Nephron progenitor cell (in vitro differentiated cells): ENCODE measurements around the gene BANP.
"Not testable (repeated sequence)": the region's sequence is repeated elsewhere in the genome, so short reads cannot be mapped to it uniquely, and the experiment has no call there.

Source experiments
- DNase-seq: peaks from one replicate; pipeline ENCODE4 v3.0.0; 2021
- H3K27ac Mint-ChIP-seq: 2 replicates; pipeline ENCODE4 v1.8.0; 2021; ENCODE audit warnings: mild to moderate bottlenecking, moderate library complexity, mixed read lengths
- H3K27me3 Mint-ChIP-seq: 2 replicates; pipeline ENCODE4 v1.8.0; 2021; ENCODE audit warnings: mild to moderate bottlenecking, low read depth, mixed read lengths; ENCODE audit not compliant: poor library complexity
- H3K36me3 Mint-ChIP-seq: 2 replicates; pipeline ENCODE4 v1.8.0; 2021; ENCODE audit warnings: low read depth, mixed read lengths
- H3K4me1 Mint-ChIP-seq: 2 replicates; pipeline ENCODE4 v1.8.0; 2021; ENCODE audit warnings: mixed read lengths
- H3K4me3 Mint-ChIP-seq: 2 replicates; pipeline ENCODE4 v1.8.0; 2021; ENCODE audit warnings: mild to moderate bottlenecking, moderate library complexity, mixed read lengths
- H3K9me3 Mint-ChIP-seq: 2 replicates; pipeline ENCODE4 v1.8.0; 2021; ENCODE audit warnings: mild to moderate bottlenecking, moderate library complexity, mixed read lengths
- CTCF ChIP-seq: fragments of 200-600 bp; sonication (generic); IDR thresholded peaks from 2 replicates; pipeline ENCODE4 v1.5.0; 2021; ENCODE audit warnings: antibody characterized with exemption

Gene BANP

DNA sequence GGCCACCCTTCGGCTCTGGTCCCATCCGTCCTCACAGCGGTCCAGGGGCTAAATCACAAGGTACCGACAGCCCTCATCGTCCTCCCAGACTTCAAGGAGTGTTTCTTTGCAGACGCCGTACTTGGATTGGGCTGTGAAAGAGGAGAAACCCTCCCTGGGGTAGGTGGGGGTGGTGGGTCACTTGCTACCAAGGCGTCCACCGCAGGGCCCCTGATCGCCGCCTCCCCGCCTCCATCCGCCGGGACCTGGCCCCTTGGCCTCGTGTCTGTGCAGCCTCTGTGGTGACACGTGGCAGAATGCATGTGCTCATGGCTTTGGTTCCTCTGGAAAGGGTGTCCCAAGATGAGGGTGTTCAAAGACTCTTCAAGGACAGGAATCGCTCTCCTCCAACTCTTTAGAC lies 151.4 kb downstream of the BANP start:
- H3K4me3 Mint-ChIP-seq: no peak overlapping the region
- no peak overlapping the region for H3K27ac Mint-ChIP-seq
- H3K9me3 Mint-ChIP-seq: peaks cover 9% of the 10 kb centered on the region
- H3K27me3 Mint-ChIP-seq: peaks cover 41% of the 10 kb centered on the region
- no peaks in the 10 kb centered on the region for H3K36me3 Mint-ChIP-seq
- no peak for TF ChIP-seq CTCF
- peaks cover 44% of the 10 kb centered on the region for H3K4me1 Mint-ChIP-seq
- no peak for DNase-seq

GRCh38 chr16:88103011-88103410 lies 151.8 kb downstream of the BANP start:
- no peak overlapping the region for H3K4me3 Mint-ChIP-seq

DNA sequence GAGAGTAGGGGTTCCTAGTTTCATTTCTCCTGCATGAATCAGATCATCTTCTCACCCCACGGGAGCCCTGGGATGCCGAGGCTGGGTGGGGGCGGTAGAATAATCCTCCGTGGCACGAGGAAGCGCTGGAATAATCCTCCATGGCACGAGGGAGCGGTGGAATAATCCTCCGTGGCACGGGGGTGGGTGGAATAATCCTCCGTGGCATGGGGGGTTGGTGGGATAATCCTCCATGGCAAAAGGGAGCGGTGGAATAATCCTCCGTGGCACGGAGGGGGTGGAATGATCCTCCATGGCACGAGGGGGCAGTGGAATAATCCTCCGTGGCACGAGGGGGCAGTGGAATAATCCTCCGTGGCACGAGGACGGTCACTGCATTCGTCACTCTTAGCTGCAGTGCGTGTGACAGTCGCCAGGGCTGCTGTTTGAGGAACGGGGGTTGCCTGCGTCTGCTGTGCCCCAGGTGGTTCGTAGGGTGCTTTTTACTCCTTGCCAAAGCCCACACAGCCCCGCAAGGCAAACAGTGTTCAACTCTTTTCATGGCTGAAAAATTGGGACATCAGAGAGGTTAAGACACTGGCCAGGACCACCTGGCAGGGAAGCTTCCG lies 152.5 kb downstream of the BANP start:
- H3K27me3 Mint-ChIP-seq: peaks cover 33% of the 10 kb centered on the region
- H3K4me1 Mint-ChIP-seq: peaks cover 41% of the 10 kb centered on the region
- no peak overlapping the region for H3K27ac Mint-ChIP-seq
- DNase-seq: no peak
- TF ChIP-seq CTCF: no peak
- no peaks in the 10 kb centered on the region for H3K9me3 Mint-ChIP-seq
- no peak overlapping the region for H3K4me3 Mint-ChIP-seq
- no peaks in the 10 kb centered on the region for H3K36me3 Mint-ChIP-seq

More at GRCh38 chr16:88103011-88103410, 151.8 kb downstream of the BANP start:
- Mint-ChIP-seq H3K9me3 (peaks cover 5% of the 10 kb centered on the region), H3K36me3 (no peaks in the 10 kb centered on the region), H3K27me3 (peaks cover 39% of the 10 kb centered on the region), H3K27ac (no peak overlapping the region), H3K4me1 (peaks cover 44% of the 10 kb centered on the region)
- no peak for TF ChIP-seq CTCF
- no peak for DNase-seq

DNA sequence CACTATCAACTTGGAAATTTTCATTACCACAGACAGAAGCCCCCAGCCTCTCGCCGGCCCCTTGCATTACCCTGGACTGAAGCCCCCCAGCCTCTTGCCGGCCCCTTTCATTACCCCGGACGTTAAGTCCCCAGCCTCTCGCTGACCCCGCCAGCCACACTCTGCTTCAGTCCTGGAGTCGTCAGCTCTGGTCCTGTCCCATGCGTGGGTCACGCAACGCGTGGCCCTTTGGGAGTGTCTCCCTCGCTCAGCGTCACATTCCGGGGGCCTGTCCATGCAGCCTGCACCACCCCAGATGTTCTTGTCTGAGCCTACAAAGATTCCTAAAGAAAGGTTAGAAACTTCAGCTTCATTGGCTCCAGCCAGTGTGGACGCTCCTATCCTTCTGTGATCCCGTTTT lies 153.1 kb downstream of the BANP start:
- Mint-ChIP-seq H3K4me1 (peaks cover 34% of the 10 kb centered on the region), H3K27me3 (peaks cover 26% of the 10 kb centered on the region)
- DNase-seq, H3K4me3 Mint-ChIP-seq, H3K36me3 Mint-ChIP-seq, H3K9me3 Mint-ChIP-seq, H3K27ac Mint-ChIP-seq: not testable (repeated sequence)

DNA sequence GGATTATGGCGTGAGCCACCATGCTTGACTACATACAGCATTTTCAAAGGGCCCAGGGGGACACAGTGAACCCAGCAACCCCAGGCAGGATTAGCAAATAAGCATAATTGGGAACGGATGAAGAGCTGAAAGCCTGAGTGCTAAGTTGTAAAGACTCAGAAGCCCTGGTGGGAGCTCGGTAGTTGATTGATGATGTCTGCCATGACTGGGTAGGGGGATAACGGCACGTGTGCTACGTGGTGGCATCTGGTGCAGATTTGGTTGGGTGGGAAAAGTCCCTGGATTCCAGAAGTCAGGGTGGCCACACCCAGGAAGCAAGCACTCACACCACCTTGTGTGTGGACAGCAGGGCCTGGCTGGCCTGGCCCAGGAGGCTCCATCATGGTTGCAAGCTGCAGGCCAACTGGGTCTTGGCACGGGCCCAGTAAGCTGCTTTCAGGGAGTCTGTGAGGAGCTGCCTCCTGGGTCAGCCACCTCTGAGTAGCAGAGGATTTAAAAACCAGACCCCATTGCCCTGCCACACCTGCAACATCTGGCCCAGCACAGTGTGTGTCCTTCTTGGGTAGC lies 154.4 kb downstream of the BANP start:
- H3K4me3 Mint-ChIP-seq, H3K9me3 Mint-ChIP-seq: not testable (repeated sequence)
- peaks cover 14% of the 10 kb centered on the region for H3K27me3 Mint-ChIP-seq

GRCh38 chr16:88106566-88106965 lies 155.3 kb downstream of the BANP start:
- not testable (repeated sequence) for H3K4me3 Mint-ChIP-seq, H3K27ac Mint-ChIP-seq, H3K36me3 Mint-ChIP-seq, DNase-seq, H3K9me3 Mint-ChIP-seq, H3K27me3 Mint-ChIP-seq
- peaks cover 33% of the 10 kb centered on the region for H3K4me1 Mint-ChIP-seq

More for the DNA sequence above, 154.4 kb downstream of the BANP start:
- not testable (repeated sequence) for DNase-seq, H3K36me3 Mint-ChIP-seq, H3K27ac Mint-ChIP-seq
- H3K4me1 Mint-ChIP-seq: peaks cover 36% of the 10 kb centered on the region

DNA sequence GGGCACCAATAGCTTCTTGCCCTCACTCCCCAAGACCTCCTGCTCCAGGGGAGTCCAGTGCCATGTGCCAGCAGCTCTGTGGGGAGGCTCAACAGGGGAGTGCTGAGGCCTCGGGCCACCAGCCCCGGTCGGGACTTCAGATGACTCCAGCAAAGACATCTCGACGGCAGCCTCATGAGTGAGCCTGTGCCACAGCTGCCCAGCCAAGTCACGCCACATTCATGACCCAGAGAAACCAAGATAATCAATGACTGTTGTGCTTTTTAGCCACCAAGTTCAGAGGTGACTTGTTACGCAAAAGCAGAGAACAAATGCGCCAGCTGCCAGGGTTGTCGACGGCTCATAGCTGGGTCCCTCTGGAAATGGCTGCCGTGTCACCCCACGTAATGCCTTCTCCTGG lies 157.5 kb downstream of the BANP start:
- no peak overlapping the region for H3K27ac Mint-ChIP-seq
- no peak overlapping the region for H3K4me3 Mint-ChIP-seq
- H3K4me1 Mint-ChIP-seq: peaks cover 29% of the 10 kb centered on the region
- peaks cover 3% of the 10 kb centered on the region for H3K9me3 Mint-ChIP-seq
- peaks cover 7% of the 10 kb centered on the region for H3K27me3 Mint-ChIP-seq
- H3K36me3 Mint-ChIP-seq: no peaks in the 10 kb centered on the region
- DNase-seq: no peak
- no peak for TF ChIP-seq CTCF

DNA sequence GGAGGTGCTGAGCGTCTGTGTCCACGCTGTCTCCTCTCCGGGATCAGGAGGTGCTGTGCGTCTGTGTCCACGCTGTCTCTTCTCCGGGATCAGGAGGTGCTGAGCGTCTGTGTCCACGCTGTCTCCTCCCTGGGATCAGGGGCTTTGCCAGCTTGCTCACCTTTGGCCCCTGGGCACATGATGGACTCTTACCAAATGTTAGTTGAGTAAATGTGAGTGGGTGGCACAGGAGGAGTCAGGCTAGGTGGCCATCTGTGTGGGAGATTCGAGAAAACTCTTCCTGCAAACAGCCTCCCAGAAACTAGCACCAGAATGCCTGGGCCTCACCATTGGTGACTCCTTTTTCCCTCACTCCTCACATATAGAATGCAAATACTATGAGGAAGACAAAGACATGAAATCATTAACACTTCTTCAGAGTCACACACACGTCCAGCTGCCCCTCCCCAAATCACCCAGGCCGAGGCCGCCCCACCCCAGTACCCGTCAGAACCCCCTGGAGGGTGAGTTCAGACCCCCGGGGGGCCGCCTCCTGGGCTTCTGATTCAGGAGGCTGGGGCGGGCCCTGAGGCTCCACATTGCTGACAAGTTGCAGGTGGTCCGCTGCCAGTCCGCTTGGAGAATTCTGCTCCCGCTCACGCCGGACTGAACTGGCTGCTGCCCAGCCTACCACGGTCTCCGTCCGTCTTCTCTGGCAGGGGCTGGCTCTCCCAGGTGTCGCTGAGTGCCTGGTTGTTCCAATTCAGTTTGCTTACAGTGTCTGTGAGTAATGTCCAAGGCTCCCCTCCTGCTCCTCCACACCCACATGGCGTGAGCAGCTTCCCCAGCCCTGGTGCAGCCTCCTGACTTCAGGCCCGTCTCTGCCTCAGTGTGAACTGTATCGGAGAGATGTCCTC lies 158.7 kb downstream of the BANP start:
- peaks cover 30% of the 10 kb centered on the region for H3K4me1 Mint-ChIP-seq
- not testable (repeated sequence) for DNase-seq, H3K27me3 Mint-ChIP-seq, H3K4me3 Mint-ChIP-seq, H3K27ac Mint-ChIP-seq, H3K36me3 Mint-ChIP-seq, H3K9me3 Mint-ChIP-seq

GRCh38 chr16:88110875-88111494 lies 159.8 kb downstream of the BANP start:
- not testable (repeated sequence) for H3K4me3 Mint-ChIP-seq, DNase-seq, H3K9me3 Mint-ChIP-seq, H3K36me3 Mint-ChIP-seq, H3K27me3 Mint-ChIP-seq
- H3K4me1 Mint-ChIP-seq: peaks cover 35% of the 10 kb centered on the region
- H3K27ac Mint-ChIP-seq: peak overlapping the region; percentile 24

DNA sequence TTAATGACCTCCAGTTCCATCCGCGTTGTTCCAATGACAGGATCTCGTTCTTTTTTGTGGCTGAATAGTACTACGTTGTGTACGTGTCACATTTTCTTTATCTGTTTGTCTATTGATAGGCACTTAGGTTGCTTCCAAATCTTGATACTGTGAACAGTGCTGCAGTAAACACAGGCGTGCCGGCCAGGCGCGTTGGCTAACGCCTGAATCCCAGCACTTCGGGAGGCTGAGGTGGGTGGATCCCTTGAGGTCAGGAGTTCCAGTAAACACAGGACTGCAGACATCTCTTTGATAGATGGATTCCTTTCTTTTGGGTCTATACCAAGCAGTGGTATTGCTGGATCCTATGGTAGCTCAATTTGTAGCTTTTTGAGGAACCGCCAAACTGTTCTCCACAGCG lies 160.7 kb downstream of the BANP start:
- peak overlapping the region; percentile 8 for H3K27ac Mint-ChIP-seq

More for the DNA sequence above, 160.7 kb downstream of the BANP start:
- not testable (repeated sequence) for H3K4me3 Mint-ChIP-seq, DNase-seq, H3K9me3 Mint-ChIP-seq, H3K36me3 Mint-ChIP-seq
- Mint-ChIP-seq H3K4me1 (peaks cover 44% of the 10 kb centered on the region), H3K27me3 (peaks cover 18% of the 10 kb centered on the region)
